Gastroesophageal sphincter (tissue), 4 donors: ENCODE measurements around the gene GAS2L1. TPM values are rescaled to one million over a fixed set of nuclear protein-coding genes. Genes with fewer than 3 reads are reported as not detected.
A peak's percentile ranks its signal among the peaks of the same experiment; 100 is the strongest.

Experiments
- ATAC-seq: fragments of 150-250 bp; one replicate; pipeline ENCODE4 v1.9.1; 2016; ENCODE audit warnings: mild to moderate bottlenecking, moderate library complexity
- H3K27ac ChIP-seq, 4 donors: fragments of 200-600 bp; sonication (generic) in 3 of 4; 1 replicate in 3 of 4; 2 replicates in 1 of 4; pipeline ENCODE4 v1.5.1; 2016 to 2019
- H3K27me3 ChIP-seq: fragments of 200-600 bp; sonication (generic); one replicate; pipeline ENCODE4 v1.5.1; 2019
- H3K36me3 ChIP-seq, 2 donors: fragments of 200-600 bp; sonication (generic); one replicate each; pipeline ENCODE4 v1.5.1; 2019; ENCODE audit warnings: control low read depth in 1 of 2
- H3K4me1 ChIP-seq, 3 donors: fragments of 200-600 bp; sonication (generic); 1 replicate in 2 of 3; 2 replicates in 1 of 3; pipeline ENCODE4 v1.5.1; 2016 to 2019; ENCODE audit warnings: control low read depth in 2 of 3
- H3K4me3 ChIP-seq, 2 donors: fragments of 200-600 bp; sonication (generic); one replicate each; pipeline ENCODE4 v1.5.1; 2019; ENCODE audit warnings: mild to moderate bottlenecking in 1 of 2, moderate library complexity in 1 of 2
- H3K9me3 ChIP-seq, 3 donors: fragments of 200-600 bp; sonication (generic); one replicate each; pipeline ENCODE4 v1.5.1; 2017 to 2019; ENCODE audit warnings: control low read depth in 2 of 3
- CTCF ChIP-seq, 4 experiments: fragments of 200-600 bp in 2 of 4; fragments of 450-650 bp in 2 of 4; sonication (generic) in 1 of 4; IDR thresholded peaks; one replicate each; pipeline ENCODE4 v1.5.1; 2017 to 2019; ENCODE audit warnings: antibody characterized with exemption in 4 of 4, mild to moderate bottlenecking in 2 of 4, moderate library complexity in 2 of 4
- EP300 ChIP-seq: sonication (generic); formaldehyde crosslinking; IDR thresholded peaks from one replicate; pipeline ENCODE4 v1.6.1; 2017; ENCODE audit warnings: antibody characterized with exemption, mild to moderate bottlenecking
- POLR2A ChIP-seq, 2 donors: fragments of 450-650 bp; IDR thresholded peaks; one replicate each; pipeline ENCODE4 v1.6.1; 2017; ENCODE audit warnings: antibody characterized with exemption in 2 of 2, mild to moderate bottlenecking in 2 of 2, moderate library complexity in 1 of 2
- POLR2AphosphoS5 ChIP-seq: sonication (generic); formaldehyde crosslinking; IDR thresholded peaks from one replicate; pipeline ENCODE4 v1.6.1; 2017; ENCODE audit warnings: antibody characterized with exemption
- WGBS, 2 donors: methylation state at CpG; one replicate each; pipeline ENCODE4 v1.1.5; 2018; ENCODE audit warnings: low coverage in 1 of 2; 5-methylcytosine and 5-hydroxymethylcytosine counted together
- total RNA-seq, 4 donors: library from RNA; depleted of rRNA; stranded (reverse); fragments of >200 nt; gene quantifications; one replicate each; pipeline ENCODE4 v1.1.0, GENCODE V29; 2016

GAS2L1 gene
- total RNA-seq, 4 donors from 2014 or later = 17.8 to 65.5 (median 36.8) TPM

GRCh38 chr22:29330753-29331152 lies 24.3 kb downstream of the GAS2L1 start:
- peak; percentile 14 for ATAC-seq
- H3K4me3 ChIP-seq = no peak overlapping the region
- no peak for TF ChIP-seq EP300
- TF ChIP-seq CTCF (IDR thresholded peaks at IDR 0.05) = no peak
- no peak for TF ChIP-seq POLR2AphosphoS5
- no peak for TF ChIP-seq POLR2A (IDR thresholded peaks at IDR 0.05)
- no peak overlapping the region for H3K27ac ChIP-seq
- H3K27me3 ChIP-seq = no peaks in the 10 kb centered on the region
- peaks cover 0 to 94% of the 10 kb centered on the region in 2 donors for H3K36me3 ChIP-seq
- peaks cover 0 to 18% (median 0%) of the 10 kb centered on the region in 3 donors for H3K4me1 ChIP-seq
- no peaks in the 10 kb centered on the region for H3K9me3 ChIP-seq
- 10% methylated on average over 5 of the region's 9 CpGs; no CpG with 5 or more reads in 1 of the 2 donors for WGBS, 2 donors

GRCh38 chr22:29331213-29331612 lies 24.8 kb downstream of the GAS2L1 start:
- Histone ChIP-seq H3K4me3 (no peak overlapping the region), H3K9me3 (no peaks in the 10 kb centered on the region), H3K27ac (no peak overlapping the region), H3K4me1 (peaks cover 0 to 15% (median 0%) of the 10 kb centered on the region in 3 donors), H3K36me3 (peaks cover 0 to 99% of the 10 kb centered on the region in 2 donors), H3K27me3 (no peaks in the 10 kb centered on the region)
- no peak for ATAC-seq
- TF ChIP-seq POLR2A (IDR thresholded peaks at IDR 0.05) (no peak), EP300 (no peak), CTCF (IDR thresholded peaks at IDR 0.05) (no peak), POLR2AphosphoS5 (no peak)
- 76% methylated on average over 3 of the region's 8 CpGs; no CpG with 5 or more reads in 1 of the 2 donors for WGBS, 2 donors

GRCh38 chr22:29331658-29332300 lies 25.3 kb downstream of the GAS2L1 start:
- Histone ChIP-seq H3K27me3 (no peaks in the 10 kb centered on the region), H3K9me3 (no peaks in the 10 kb centered on the region), H3K4me3 (no peak overlapping the region), H3K27ac (no peak overlapping the region), H3K4me1 (peaks cover 0 to 12% (median 0%) of the 10 kb centered on the region in 3 donors), H3K36me3 (peaks cover 0 to 100% of the 10 kb centered on the region in 2 donors)
- no peak for ATAC-seq
- 40% methylated on average over 1 of the region's 14 CpGs; no CpG with 5 or more reads in 1 of the 2 donors for WGBS, 2 donors
- TF ChIP-seq EP300 = no peak
- TF ChIP-seq POLR2A (IDR thresholded peaks at IDR 0.05) = no peak
- no peak for TF ChIP-seq CTCF (IDR thresholded peaks at IDR 0.05)
- TF ChIP-seq POLR2AphosphoS5 = no peak

GRCh38 chr22:29332886-29333496 lies 26.5 kb downstream of the GAS2L1 start:
- 75% methylated on average over 2 of the region's 8 CpGs; no CpG with 5 or more reads in 1 of the 2 donors for WGBS, 2 donors
- Histone ChIP-seq H3K9me3 (no peaks in the 10 kb centered on the region), H3K4me1 (peaks cover 0 to 12% (median 0%) of the 10 kb centered on the region in 3 donors), H3K27me3 (no peaks in the 10 kb centered on the region), H3K4me3 (no peak overlapping the region), H3K27ac (no peak overlapping the region), H3K36me3 (peaks cover 0 to 100% of the 10 kb centered on the region in 2 donors)
- ATAC-seq = no peak
- no peak for TF ChIP-seq CTCF (IDR thresholded peaks at IDR 0.05)
- TF ChIP-seq POLR2AphosphoS5 = no peak
- no peak for TF ChIP-seq EP300
- TF ChIP-seq POLR2A (IDR thresholded peaks at IDR 0.05) = no peak
